IPS-18a (cell line): ENCODE data around the gene SYT8.
"Not testable (repeated sequence)": the region's sequence is repeated elsewhere in the genome, so short reads cannot be mapped to it uniquely, and the experiment has no call there.

Experiments used
- H3K27ac ChIP-seq: one replicate; pipeline ENCODE4 v1.5.1; 2013; ENCODE audit warnings: low read length
- H3K27me3 ChIP-seq: one replicate; pipeline ENCODE4 v1.6.1; 2013; ENCODE audit warnings: mild to moderate bottlenecking, low read length; ENCODE audit not compliant: control insufficient read depth, insufficient read depth
- H3K36me3 ChIP-seq: one replicate; pipeline ENCODE4 v1.6.1; 2013; ENCODE audit warnings: low read depth, low read length; ENCODE audit not compliant: control insufficient read depth
- H3K4me1 ChIP-seq: one replicate; pipeline ENCODE4 v1.6.1; 2013; ENCODE audit warnings: low read depth, low read length; ENCODE audit not compliant: control insufficient read depth
- H3K4me3 ChIP-seq: one replicate; pipeline ENCODE4 v1.5.1; 2013; ENCODE audit warnings: low read length
- H3K9ac ChIP-seq: one replicate; pipeline ENCODE4 v1.6.1; 2013; ENCODE audit warnings: mild to moderate bottlenecking, low read length, moderate library complexity
- H3K9me3 ChIP-seq: one replicate; pipeline ENCODE4 v1.6.1; 2013; ENCODE audit warnings: low read depth, low read length; ENCODE audit not compliant: control insufficient read depth

SYT8 gene

GRCh38 chr11:1805525-1805924, 29.3 kb upstream of the SYT8 start:
- H3K4me1 ChIP-seq: peaks cover 4% of the 10 kb centered on the region
- no peaks in the 10 kb centered on the region for H3K9me3 ChIP-seq
- peaks cover 4% of the 10 kb centered on the region for H3K27me3 ChIP-seq
- no peak overlapping the region for H3K4me3 ChIP-seq
- H3K27ac ChIP-seq: no peak overlapping the region
- H3K9ac ChIP-seq: no peak overlapping the region
- H3K36me3 ChIP-seq: no peaks in the 10 kb centered on the region

GRCh38 chr11:1807264-1807995, 27.4 kb upstream of the SYT8 start:
- no peak overlapping the region for H3K27ac ChIP-seq
- H3K27me3 ChIP-seq: peaks cover 4% of the 10 kb centered on the region
- no peak overlapping the region for H3K9ac ChIP-seq
- H3K4me3 ChIP-seq: no peak overlapping the region
- H3K36me3 ChIP-seq: no peaks in the 10 kb centered on the region
- H3K9me3 ChIP-seq: no peaks in the 10 kb centered on the region
- peaks cover 4% of the 10 kb centered on the region for H3K4me1 ChIP-seq

GRCh38 chr11:1810761-1811160, 24.0 kb upstream of the SYT8 start:
- no peak overlapping the region for H3K4me3 ChIP-seq
- no peaks in the 10 kb centered on the region for H3K9me3 ChIP-seq
- H3K4me1 ChIP-seq: no peaks in the 10 kb centered on the region
- H3K27ac ChIP-seq: no peak overlapping the region
- no peaks in the 10 kb centered on the region for H3K27me3 ChIP-seq
- H3K9ac ChIP-seq: no peak overlapping the region
- no peaks in the 10 kb centered on the region for H3K36me3 ChIP-seq

GRCh38 chr11:1812274-1812673, 22.5 kb upstream of the SYT8 start:
- Histone ChIP-seq H3K9ac (no peak overlapping the region), H3K9me3 (no peaks in the 10 kb centered on the region), H3K36me3 (no peaks in the 10 kb centered on the region), H3K27ac (no peak overlapping the region), H3K4me1 (no peaks in the 10 kb centered on the region), H3K27me3 (no peaks in the 10 kb centered on the region), H3K4me3 (no peak overlapping the region)

DNA sequence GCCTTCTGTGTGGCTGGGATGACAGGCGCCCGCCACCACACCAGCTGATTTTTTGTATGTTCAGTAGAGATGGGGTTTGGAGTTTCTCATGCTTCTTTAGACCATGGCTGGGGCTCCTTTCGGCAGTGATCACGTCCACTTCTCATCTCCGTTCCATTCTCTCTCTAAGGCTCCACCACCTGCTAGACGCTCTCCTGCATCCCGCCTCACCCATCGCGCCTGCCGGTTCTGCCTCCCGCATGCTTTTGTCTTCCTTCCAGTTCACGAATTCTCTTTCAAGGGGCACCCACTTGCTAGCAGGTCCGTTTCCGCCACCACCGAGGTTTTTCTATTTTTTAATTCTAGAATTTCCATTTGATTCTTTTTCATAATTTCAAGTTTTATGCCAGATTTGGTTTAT, 22.0 kb upstream of the SYT8 start:
- Histone ChIP-seq H3K27me3 (no peaks in the 10 kb centered on the region), H3K9me3 (no peaks in the 10 kb centered on the region), H3K4me3 (no peak overlapping the region), H3K27ac (no peak overlapping the region), H3K36me3 (no peaks in the 10 kb centered on the region), H3K9ac (no peak overlapping the region), H3K4me1 (no peaks in the 10 kb centered on the region)

- not testable (repeated sequence) for H3K9me3 ChIP-seq, H3K4me1 ChIP-seq, H3K27ac ChIP-seq, H3K4me3 ChIP-seq, H3K36me3 ChIP-seq, H3K9ac ChIP-seq, H3K27me3 ChIP-seq
These were observed 21.4 kb upstream of the SYT8 start for GRCh38 chr11:1813356-1813755.

DNA sequence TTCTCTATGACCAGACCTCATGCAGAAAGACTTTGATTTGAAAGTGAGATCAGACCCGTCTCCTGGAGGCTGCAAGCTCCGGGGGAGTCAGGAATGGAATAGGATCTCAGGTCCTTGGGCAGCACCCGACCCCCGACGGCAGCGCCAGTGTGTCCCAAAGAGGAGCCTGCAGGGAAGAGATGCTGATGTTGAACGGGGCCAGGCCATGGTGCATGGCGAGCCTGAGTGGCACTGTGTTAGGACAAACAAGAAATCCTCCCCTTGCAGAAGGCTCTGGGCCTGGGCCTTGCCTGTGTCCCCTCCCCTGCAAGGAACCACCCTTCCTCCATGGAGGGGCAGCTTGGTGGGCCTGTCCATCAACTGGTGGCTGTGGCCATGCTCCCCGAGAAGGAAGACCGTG, 20.1 kb upstream of the SYT8 start:
- Histone ChIP-seq H3K4me1 (no peaks in the 10 kb centered on the region), H3K27me3 (no peaks in the 10 kb centered on the region)

GRCh38 chr11:1815311-1815710, 19.5 kb upstream of the SYT8 start:
- Histone ChIP-seq H3K4me3 (no peak overlapping the region), H3K9me3 (no peaks in the 10 kb centered on the region), H3K36me3 (no peaks in the 10 kb centered on the region), H3K27ac (no peak overlapping the region), H3K27me3 (no peaks in the 10 kb centered on the region), H3K4me1 (no peaks in the 10 kb centered on the region), H3K9ac (no peak overlapping the region)

More for the DNA sequence above, 20.1 kb upstream of the SYT8 start:
- H3K9me3 ChIP-seq: no peaks in the 10 kb centered on the region
- H3K9ac ChIP-seq: no peak overlapping the region
- no peak overlapping the region for H3K27ac ChIP-seq
- H3K36me3 ChIP-seq: no peaks in the 10 kb centered on the region
- no peak overlapping the region for H3K4me3 ChIP-seq

DNA sequence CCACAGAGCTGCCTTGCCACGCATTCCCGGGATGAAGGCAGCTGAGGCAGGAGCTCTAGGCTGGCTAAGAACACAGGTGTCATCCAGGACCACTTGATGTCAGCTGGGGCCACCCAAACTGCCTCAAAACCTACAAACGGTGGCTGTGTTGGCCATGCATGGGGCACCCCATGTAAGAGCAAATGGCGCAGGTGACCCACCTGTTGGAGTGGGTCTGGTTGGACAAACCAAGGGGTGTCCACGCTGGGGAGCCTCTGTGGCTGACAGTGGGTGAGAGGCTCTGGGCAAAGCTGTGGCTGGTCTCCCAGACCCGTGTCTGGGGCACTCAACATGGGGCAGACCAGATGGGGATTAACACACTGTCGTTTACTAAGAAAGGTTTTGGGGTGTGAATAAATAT, 19.0 kb upstream of the SYT8 start:
- H3K36me3 ChIP-seq: no peaks in the 10 kb centered on the region
- no peaks in the 10 kb centered on the region for H3K27me3 ChIP-seq
- no peaks in the 10 kb centered on the region for H3K4me1 ChIP-seq
- H3K9me3 ChIP-seq: no peaks in the 10 kb centered on the region
- no peak overlapping the region for H3K27ac ChIP-seq
- no peak overlapping the region for H3K4me3 ChIP-seq
- H3K9ac ChIP-seq: no peak overlapping the region

DNA sequence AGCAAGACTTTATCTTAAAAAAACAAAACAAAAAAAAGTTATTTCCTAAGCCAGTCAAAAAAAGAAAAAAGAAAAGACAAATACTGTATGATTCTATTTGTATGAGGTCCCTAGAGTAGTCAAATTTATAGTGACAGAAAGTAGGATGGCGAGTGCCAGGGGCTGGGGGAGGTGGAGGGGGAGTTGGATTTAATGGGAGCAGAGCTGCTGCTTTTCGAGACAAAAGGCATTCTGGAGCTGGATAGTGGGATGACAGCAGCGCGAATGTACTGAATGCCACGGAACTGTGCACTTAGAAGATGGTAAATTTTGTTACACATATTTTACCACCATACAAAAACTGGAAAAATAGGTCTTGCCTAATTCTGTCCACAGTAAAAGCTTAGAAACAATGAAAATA, 17.8 kb upstream of the SYT8 start:
- Histone ChIP-seq H3K9ac (no peak overlapping the region), H3K36me3 (no peaks in the 10 kb centered on the region), H3K27ac (no peak overlapping the region), H3K4me1 (no peaks in the 10 kb centered on the region), H3K27me3 (no peaks in the 10 kb centered on the region), H3K4me3 (no peak overlapping the region), H3K9me3 (no peaks in the 10 kb centered on the region)

GRCh38 chr11:1817511-1817910, 17.3 kb upstream of the SYT8 start:
- no peak overlapping the region for H3K9ac ChIP-seq
- H3K9me3 ChIP-seq: no peaks in the 10 kb centered on the region
- H3K27ac ChIP-seq: no peak overlapping the region
- no peak overlapping the region for H3K4me3 ChIP-seq
- H3K27me3 ChIP-seq: no peaks in the 10 kb centered on the region
- H3K36me3 ChIP-seq: no peaks in the 10 kb centered on the region
- H3K4me1 ChIP-seq: no peaks in the 10 kb centered on the region

DNA sequence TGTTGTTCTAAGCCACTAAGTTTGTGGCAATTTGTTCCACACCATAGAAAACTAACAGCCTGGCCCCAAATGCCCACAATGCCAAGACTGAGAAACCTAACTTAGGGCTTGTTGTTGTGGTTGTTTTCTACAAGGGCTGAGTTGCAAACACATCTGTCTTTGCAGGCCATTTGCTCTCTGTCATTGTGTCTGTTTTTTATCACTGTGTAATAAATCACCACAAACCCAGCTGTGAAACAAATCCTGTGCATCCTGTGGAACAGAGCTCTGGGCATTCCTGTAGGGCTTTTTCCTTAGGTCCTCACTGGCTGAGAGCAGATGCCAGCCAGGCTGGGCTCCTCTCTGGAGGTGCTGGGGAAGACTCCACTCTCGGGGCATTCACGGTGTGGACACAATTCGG, 15.7 kb upstream of the SYT8 start:
- Histone ChIP-seq H3K27me3 (no peaks in the 10 kb centered on the region), H3K36me3 (no peaks in the 10 kb centered on the region), H3K9ac (no peak overlapping the region), H3K4me3 (no peak overlapping the region), H3K4me1 (no peaks in the 10 kb centered on the region), H3K27ac (no peak overlapping the region), H3K9me3 (no peaks in the 10 kb centered on the region)
